Lower lobe of right lung (tissue), 2 donors: ENCODE results near the gene SGK1. TPM values are rescaled to one million over a fixed set of nuclear protein-coding genes. Genes with fewer than 3 reads are reported as not detected.

Experiments used
- ATAC-seq, 2 donors: fragments of 200-7000 bp; cut with Tn5 transposase; one replicate each; pipeline ENCODE4 v1.9.1; 2020 to 2022; ENCODE audit warnings: mild to moderate bottlenecking in 2 of 2, moderate library complexity in 2 of 2
- DNase-seq: peaks from one replicate; pipeline ENCODE4 v3.0.0-alpha.2; 2020
- H3K27ac ChIP-seq: fragments of 200-600 bp; one replicate; pipeline ENCODE4 v1.8.0; 2022
- H3K27me3 ChIP-seq: fragments of 200-600 bp; one replicate; pipeline ENCODE4 v1.8.0; 2022; ENCODE audit warnings: low read depth
- H3K36me3 ChIP-seq: fragments of 200-600 bp; one replicate; pipeline ENCODE4 v1.8.0; 2022; ENCODE audit warnings: mild to moderate bottlenecking
- H3K4me1 ChIP-seq: fragments of 200-600 bp; one replicate; pipeline ENCODE4 v1.8.0; 2022
- H3K4me3 ChIP-seq: fragments of 200-600 bp; one replicate; pipeline ENCODE4 v1.8.0; 2022; ENCODE audit warnings: mild to moderate bottlenecking
- H3K9me3 ChIP-seq: fragments of 200-600 bp; one replicate; pipeline ENCODE4 v1.8.0; 2022
- intact Hi-C: fragments of 100-400 bp; cut with DNase I; formaldehyde crosslinking; loops from one replicate; pipeline ENCODE4 v1.11.0; 2022
- long read RNA-seq: library from polyadenylated mRNA; unstranded; transcript quantifications from one replicate; pipeline ENCODE4 v2.0.0, GENCODE V29; 2021
- total RNA-seq: library from RNA; stranded (reverse); fragmentation: NEBNext Ultra II Directional; extraction: Animal tissue kit (Norgen Biotek cat#: 25700); gene quantifications from one replicate; pipeline ENCODE4 v1.2.1, GENCODE V29; 2021
- TF ChIP-seq, protein P1 (sequence below): fragments of 200-600 bp; IDR thresholded peaks from one replicate; pipeline ENCODE4 v1.8.0; 2022; ENCODE audit warnings: antibody characterized with exemption, mild to moderate bottlenecking
- donor health status: DM: no; HTN: yes; CAD: no; lungs with severe emphysema.

The SGK1 gene
- total RNA-seq: 195 TPM
- long read RNA-seq, transcript SGK1-201 (12 exons, 2,401 nt): major isoform, 46 of 142 reads
- long read RNA-seq, transcript SGK1-223 (12 exons, 1,850 nt): minor isoform, 16 of 142 reads
- long read RNA-seq, transcript SGK1-203 (11 exons, 2,414 nt): minor isoform, 15 of 142 reads
- long read RNA-seq, transcript SGK1-205 (12 exons, 2,686 nt): minor isoform, 26 of 142 reads
- long read RNA-seq, partial matches to known transcripts: 13 of 142 reads
- long read RNA-seq, other reads (novel, unspliced or antisense): 21 of 142 reads

DNA sequence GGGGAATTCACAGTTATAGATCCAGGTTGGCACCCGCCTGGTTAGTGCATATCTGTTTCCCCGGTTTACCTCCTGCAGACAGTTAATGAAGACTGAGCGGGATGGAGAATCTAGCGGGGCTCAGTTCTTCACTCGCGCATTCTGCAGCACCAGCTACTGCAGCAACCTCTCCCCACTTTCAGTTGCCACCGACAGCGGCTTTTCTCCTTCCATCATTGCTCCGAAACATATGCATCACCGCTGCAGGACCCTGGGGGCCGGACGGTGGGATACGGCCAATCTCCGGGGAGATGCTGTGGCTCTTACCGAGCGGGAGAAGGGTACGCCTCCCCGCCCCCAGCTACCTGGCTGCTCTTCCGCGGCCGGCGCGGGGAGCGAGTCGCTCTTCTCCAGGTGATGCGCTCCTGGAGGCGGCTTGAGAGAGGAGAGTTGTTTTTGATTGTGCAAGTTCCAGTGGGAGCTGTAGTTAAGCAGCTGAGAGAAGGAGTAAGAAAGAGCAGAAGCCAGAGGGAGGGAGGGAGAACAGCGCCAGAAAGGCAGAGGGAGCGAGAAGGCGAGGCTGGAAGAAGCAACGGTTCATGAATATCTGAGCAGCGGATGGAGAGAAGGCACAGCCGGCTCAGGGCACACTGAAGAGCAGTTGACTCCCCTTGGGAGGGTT lies at the start of gene SGK1:
TSS of gene SGK1 (minus strand) at position 642 of the 661 bp plus-strand sequence. CDS start 652 bp downstream, outside the sequence.
- H3K27ac ChIP-seq: no peak within 1 kb of the TSS
- H3K4me3 ChIP-seq: peak within 1 kb of the TSS; percentile 52
- no peaks in the 10 kb centered on the region for H3K36me3 ChIP-seq
- peaks cover 11% of the 10 kb centered on the region for H3K27me3 ChIP-seq
- no peak for DNase-seq
- TF ChIP-seq, protein P1, sequence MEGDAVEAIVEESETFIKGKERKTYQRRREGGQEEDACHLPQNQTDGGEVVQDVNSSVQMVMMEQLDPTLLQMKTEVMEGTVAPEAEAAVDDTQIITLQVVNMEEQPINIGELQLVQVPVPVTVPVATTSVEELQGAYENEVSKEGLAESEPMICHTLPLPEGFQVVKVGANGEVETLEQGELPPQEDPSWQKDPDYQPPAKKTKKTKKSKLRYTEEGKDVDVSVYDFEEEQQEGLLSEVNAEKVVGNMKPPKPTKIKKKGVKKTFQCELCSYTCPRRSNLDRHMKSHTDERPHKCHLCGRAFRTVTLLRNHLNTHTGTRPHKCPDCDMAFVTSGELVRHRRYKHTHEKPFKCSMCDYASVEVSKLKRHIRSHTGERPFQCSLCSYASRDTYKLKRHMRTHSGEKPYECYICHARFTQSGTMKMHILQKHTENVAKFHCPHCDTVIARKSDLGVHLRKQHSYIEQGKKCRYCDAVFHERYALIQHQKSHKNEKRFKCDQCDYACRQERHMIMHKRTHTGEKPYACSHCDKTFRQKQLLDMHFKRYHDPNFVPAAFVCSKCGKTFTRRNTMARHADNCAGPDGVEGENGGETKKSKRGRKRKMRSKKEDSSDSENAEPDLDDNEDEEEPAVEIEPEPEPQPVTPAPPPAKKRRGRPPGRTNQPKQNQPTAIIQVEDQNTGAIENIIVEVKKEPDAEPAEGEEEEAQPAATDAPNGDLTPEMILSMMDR: no peak
- H3K9me3 ChIP-seq: no peaks in the 10 kb centered on the region
- H3K4me1 ChIP-seq: no peaks in the 10 kb centered on the region
- peak; percentile 29 to 54 for ATAC-seq
- intact Hi-C loops: no loop called here

DNA sequence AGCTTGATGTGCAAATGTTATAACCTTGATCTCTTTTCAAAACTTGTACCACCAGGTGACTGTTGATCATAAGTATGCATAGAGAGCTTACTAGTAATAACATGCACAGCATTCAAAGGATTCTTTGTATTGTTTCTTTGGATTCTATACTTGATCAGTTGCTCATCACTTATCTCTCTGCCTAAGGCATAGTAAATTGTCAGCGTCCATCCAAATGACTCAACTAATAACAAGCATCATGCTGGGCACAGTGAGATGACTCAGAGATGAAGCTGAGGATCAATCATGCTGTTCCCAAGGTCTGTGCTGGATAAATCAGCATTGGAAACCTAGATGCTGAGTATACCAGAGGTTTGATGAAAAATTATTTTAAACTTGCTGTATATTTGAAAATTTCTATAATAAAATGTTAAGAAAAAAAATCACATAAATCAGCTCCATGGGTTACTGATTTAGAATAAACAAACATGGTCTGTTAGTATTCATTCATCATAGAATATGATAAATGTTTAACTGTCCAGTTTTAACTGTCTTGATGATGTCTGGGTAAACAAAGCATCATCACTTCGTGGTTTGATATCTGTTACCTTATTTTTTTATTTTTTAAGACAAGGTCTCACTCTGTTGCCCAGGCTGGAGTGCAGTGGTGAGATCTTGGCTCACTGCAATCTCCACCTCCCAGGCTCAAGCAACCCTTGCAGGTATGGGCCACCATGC lies 45.6 kb upstream of the SGK1 start:
- intact Hi-C loops: no loop called here
- Histone ChIP-seq H3K9me3 (no peaks in the 10 kb centered on the region), H3K27me3 (no peaks in the 10 kb centered on the region), H3K4me3 (no peak overlapping the region), H3K36me3 (no peaks in the 10 kb centered on the region), H3K4me1 (no peaks in the 10 kb centered on the region), H3K27ac (no peak overlapping the region)
- ATAC-seq: no peak
- TF ChIP-seq, protein P1: no peak
- no peak for DNase-seq

DNA sequence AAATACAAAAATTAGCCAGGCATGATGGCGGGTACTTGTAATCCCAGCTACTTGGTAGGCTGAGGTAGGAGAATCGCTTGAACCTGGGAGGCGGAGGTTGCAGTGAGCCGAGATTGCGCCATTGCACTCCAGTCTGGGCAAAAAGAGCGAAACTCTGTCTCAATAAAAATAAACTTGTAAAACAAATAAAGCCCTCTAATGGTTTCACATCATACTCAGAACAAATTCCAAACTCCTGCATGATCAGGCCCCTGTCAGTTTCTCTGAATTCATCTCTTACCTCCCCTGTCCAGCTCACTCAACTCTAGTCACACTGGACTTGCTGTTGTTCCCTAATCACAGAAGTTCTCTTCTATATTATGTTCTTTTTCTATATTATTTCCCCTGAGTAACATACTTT lies 43.1 kb upstream of the SGK1 start:
- no peak overlapping the region for H3K27ac ChIP-seq
- H3K36me3 ChIP-seq: no peaks in the 10 kb centered on the region
- no peaks in the 10 kb centered on the region for H3K9me3 ChIP-seq
- TF ChIP-seq, protein P1: no peak
- no peak overlapping the region for H3K4me3 ChIP-seq
- no peaks in the 10 kb centered on the region for H3K4me1 ChIP-seq
- no peaks in the 10 kb centered on the region for H3K27me3 ChIP-seq
- intact Hi-C loops: no loop called here
- ATAC-seq (no peak), DNase-seq (no peak)

DNA sequence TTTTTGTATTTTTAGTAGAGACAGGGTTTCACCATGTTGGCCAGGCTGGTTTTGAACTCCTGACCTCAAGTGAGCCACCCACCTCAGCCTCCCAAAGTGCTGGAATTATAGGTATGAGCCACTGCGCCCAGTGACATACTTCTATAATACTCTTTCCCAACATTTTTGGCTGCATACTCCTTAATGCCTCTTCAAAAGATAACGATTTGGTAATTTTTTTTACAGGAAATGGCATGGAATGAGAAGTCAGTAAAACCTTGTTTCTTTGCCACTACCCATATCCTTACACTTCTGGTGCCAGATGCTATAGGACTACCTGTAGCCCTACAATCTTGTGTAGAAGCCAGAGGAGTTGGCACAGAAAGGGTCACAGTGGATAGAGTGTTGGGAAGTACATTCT lies 41.4 kb upstream of the SGK1 start:
- Histone ChIP-seq H3K4me1 (no peaks in the 10 kb centered on the region), H3K36me3 (no peaks in the 10 kb centered on the region), H3K9me3 (no peaks in the 10 kb centered on the region), H3K4me3 (no peak overlapping the region), H3K27me3 (no peaks in the 10 kb centered on the region), H3K27ac (no peak overlapping the region)
- TF ChIP-seq, protein P1: no peak
- ATAC-seq (no peak), DNase-seq (no peak)
- intact Hi-C loops: no loop called here

DNA sequence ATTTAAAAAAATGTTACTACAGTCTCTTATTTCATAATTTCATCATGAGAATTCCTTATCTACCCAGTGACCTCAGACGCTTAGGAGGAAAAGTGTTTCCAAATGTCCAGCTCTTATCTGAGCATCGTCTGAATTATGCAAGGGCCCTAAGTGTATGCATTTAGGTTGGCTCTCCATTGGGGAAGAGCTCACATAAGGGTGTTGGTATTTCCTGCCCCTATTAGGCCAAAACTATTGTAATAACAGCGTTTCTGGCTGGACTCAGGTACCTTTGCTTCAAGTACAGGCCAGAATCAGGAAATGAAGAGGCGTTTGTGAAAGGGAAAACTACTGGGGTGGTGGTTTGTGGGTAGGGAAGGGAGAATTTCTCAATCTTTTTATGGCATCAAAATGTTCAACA lies 40.4 kb upstream of the SGK1 start:
- Histone ChIP-seq H3K36me3 (no peaks in the 10 kb centered on the region), H3K27me3 (no peaks in the 10 kb centered on the region), H3K9me3 (no peaks in the 10 kb centered on the region), H3K27ac (no peak overlapping the region), H3K4me3 (no peak overlapping the region), H3K4me1 (no peaks in the 10 kb centered on the region)
- intact Hi-C loops: no loop called here
- no peak for DNase-seq
- peak; percentile 88 to 90 for ATAC-seq
- TF ChIP-seq, protein P1: no peak
